Common myeloid progenitor, CD34-positive (primary cell): ENCODE measurements around the gene STIM1.

Experiments used
- CTCF ChIA-PET: fragments of 350-600 bp; sonication (Branson Sonifier 250); formaldehyde crosslinking; loops from one replicate; lab custom pipeline; 2021; ENCODE audit warnings: antibody characterized with exemption; lab: Charles Lee
- POLR2A ChIA-PET: fragments of 350-600 bp; sonication (Branson Sonifier 250); formaldehyde crosslinking; loops from one replicate; lab custom pipeline; 2021; ENCODE audit warnings: antibody characterized with exemption; lab: Charles Lee
- DNase-seq, 3 donors: peaks; one replicate each; pipeline versions ENCODE4 v3.0.0 to v3.0.0-alpha.2; 2013
- H3K27ac ChIP-seq, 2 experiments: 1 replicate in 1 of 2; 2 replicates in 1 of 2; pipeline ENCODE4 v1.7.0; 2013; ENCODE audit warnings: inconsistent platforms in 2 of 2, low read length in 2 of 2, mild to moderate bottlenecking in 2 of 2, low read depth in 1 of 2, moderate library complexity in 1 of 2; ENCODE audit not compliant: severe bottlenecking in 2 of 2, insufficient read depth in 1 of 2, poor library complexity in 1 of 2
- H3K27me3 ChIP-seq, 5 experiments: replicated peaks in 2 of 5; 1 replicate in 3 of 5; 2 replicates in 2 of 5; pipeline versions ENCODE4 v1.6.1 to v1.7.0; 2013; ENCODE audit warnings: low read length in 4 of 5, mild to moderate bottlenecking in 2 of 5, moderate library complexity in 2 of 5, inconsistent platforms in 1 of 5; ENCODE audit not compliant: insufficient read depth in 5 of 5, control insufficient read depth in 4 of 5
- H3K36me3 ChIP-seq, 4 experiments: 1 replicate in 2 of 4; 2 replicates in 2 of 4; pipeline versions ENCODE4 v1.6.1 to v1.7.0; 2013; ENCODE audit warnings: low read length in 3 of 4, control low read depth in 1 of 4, mild to moderate bottlenecking in 1 of 4; ENCODE audit not compliant: control insufficient read depth in 4 of 4, insufficient read depth in 4 of 4
- H3K4me1 ChIP-seq, 4 experiments: 1 replicate in 3 of 4; 2 replicates in 1 of 4; pipeline versions ENCODE4 v1.6.1 to v1.7.1; 2013; ENCODE audit warnings: low read length in 3 of 4, mild to moderate bottlenecking in 3 of 4, control low read depth in 1 of 4, inconsistent platforms in 1 of 4, moderate library complexity in 1 of 4; ENCODE audit not compliant: control insufficient read depth in 4 of 4, insufficient read depth in 4 of 4; ENCODE audit errors: control extremely low read depth in 1 of 4
- H3K4me3 ChIP-seq, 7 experiments: 1 replicate in 4 of 7; 2 replicates in 3 of 7; pipeline versions ENCODE4 v1.5.1 to v1.7.0; 2013; ENCODE audit warnings: mild to moderate bottlenecking in 7 of 7, low read length in 6 of 7, moderate library complexity in 6 of 7, inconsistent platforms in 2 of 7, low read depth in 2 of 7, control low read depth in 1 of 7; ENCODE audit not compliant: insufficient read depth in 4 of 7, control insufficient read depth in 1 of 7; ENCODE audit errors: extremely low read depth in 1 of 7
- H3K9me3 ChIP-seq, 5 experiments: 1 replicate in 4 of 5; 2 replicates in 1 of 5; pipeline versions ENCODE4 v1.6.1 to v1.7.1; 2013; ENCODE audit warnings: low read length in 4 of 5, mild to moderate bottlenecking in 2 of 5, inconsistent platforms in 1 of 5, low read depth in 1 of 5, moderate library complexity in 1 of 5; ENCODE audit not compliant: control insufficient read depth in 4 of 5, insufficient read depth in 2 of 5; ENCODE audit errors: control extremely low read depth in 1 of 5
- WGBS: methylation state at CpG from one replicate; pipeline ENCODE4 v1.1.5; 2013; ENCODE audit not compliant: insufficient coverage; 5-methylcytosine and 5-hydroxymethylcytosine counted together

Gene STIM1

GRCh38 chr11:3969200-3969599 lies 113.7 kb downstream of the STIM1 start:
- ChIA-PET POLR2A (no interaction called here), CTCF (interaction anchor here (0.6 to 3.7 kb wide), 7 partner anchors 9 to 126 kb away, joined by 3 to 23 read pairs (median 6); partner anchors contain the start of gene STIM1)
- no peak for DNase-seq
- Histone ChIP-seq H3K36me3 (peaks cover 4 to 20% (median 10%) of the 10 kb centered on the region in 4 experiments), H3K27ac (no peak overlapping the region), H3K9me3 (no peaks in the 10 kb centered on the region), H3K27me3 (no peaks in the 10 kb centered on the region), H3K4me1 (peaks cover 2 to 19% (median 10%) of the 10 kb centered on the region in 4 experiments), H3K4me3 (peak overlapping the region in 1 of 7 experiments; percentile 26)
- WGBS, result 86% methylated on average over 1 of the region's 3 CpGs

GRCh38 chr11:3969613-3970012 lies 114.1 kb downstream of the STIM1 start:
- WGBS, result 0% methylated on average over 1 of the region's 1 CpG
- H3K4me3 ChIP-seq, result peak overlapping the region in 1 of 7 experiments; percentile 26
- ChIA-PET CTCF (interaction anchor here (1.1 to 1.9 kb wide), 4 partner anchors 21 to 121 kb away, joined by 3 to 7 read pairs (median 5); partner anchors contain the start of gene STIM1), POLR2A (no interaction called here)
- H3K27me3 ChIP-seq, result no peaks in the 10 kb centered on the region
- no peak overlapping the region for H3K27ac ChIP-seq
- H3K4me1 ChIP-seq, result peaks cover 2 to 19% (median 10%) of the 10 kb centered on the region in 4 experiments
- H3K9me3 ChIP-seq, result no peaks in the 10 kb centered on the region
- DNase-seq, result peak in 2 of 3 donors; percentile 57 to 67
- H3K36me3 ChIP-seq, result peaks cover 4 to 20% (median 10%) of the 10 kb centered on the region in 4 experiments

- 100% methylated on average over 1 of the region's 2 CpGs for WGBS
- H3K4me1 ChIP-seq, result peaks cover 2 to 19% (median 10%) of the 10 kb centered on the region in 4 experiments
- POLR2A ChIA-PET, result no interaction called here
Measured at GRCh38 chr11:3970108-3970507, 114.6 kb downstream of the STIM1 start.

GRCh38 chr11:3971756-3972404 lies 116.4 kb downstream of the STIM1 start:
- 100% methylated on average over 1 of the region's 2 CpGs for WGBS
- Histone ChIP-seq H3K4me3 (no peak overlapping the region), H3K27ac (no peak overlapping the region), H3K27me3 (no peaks in the 10 kb centered on the region), H3K36me3 (peaks cover 4 to 20% (median 10%) of the 10 kb centered on the region in 4 experiments), H3K4me1 (peaks cover 2 to 19% (median 10%) of the 10 kb centered on the region in 4 experiments), H3K9me3 (no peaks in the 10 kb centered on the region)
- ChIA-PET CTCF (interaction anchor here (1.0 to 2.9 kb wide), 3 partner anchors 12 to 147 kb away, joined by 3 to 30 read pairs (median 4); no protein-coding TSS in a partner anchor), POLR2A (no interaction called here)
- peak; percentile 34 to 70 (median 60) for DNase-seq

More at GRCh38 chr11:3970108-3970507, 114.6 kb downstream of the STIM1 start:
- DNase-seq, result no peak
- H3K36me3 ChIP-seq, result peaks cover 4 to 20% (median 10%) of the 10 kb centered on the region in 4 experiments
- CTCF ChIA-PET, result interaction anchor here (1.1 to 1.6 kb wide), 3 partner anchors 22 to 121 kb away, joined by 3 to 6 read pairs (median 4); partner anchors contain the start of gene STIM1
- no peak overlapping the region for H3K27ac ChIP-seq
- no peak overlapping the region for H3K4me3 ChIP-seq
- no peaks in the 10 kb centered on the region for H3K27me3 ChIP-seq
- H3K9me3 ChIP-seq, result no peaks in the 10 kb centered on the region

GRCh38 chr11:3972431-3972830 lies 117.0 kb downstream of the STIM1 start:
- Histone ChIP-seq H3K4me3 (no peak overlapping the region), H3K4me1 (peaks cover 2 to 19% (median 10%) of the 10 kb centered on the region in 4 experiments), H3K36me3 (peaks cover 4 to 18% (median 8%) of the 10 kb centered on the region in 4 experiments), H3K27me3 (no peaks in the 10 kb centered on the region), H3K27ac (no peak overlapping the region), H3K9me3 (no peaks in the 10 kb centered on the region)
- CTCF ChIA-PET, result interaction anchor here (1.0 to 2.9 kb wide), 4 partner anchors 13 to 147 kb away, joined by 3 to 30 read pairs (median 7); no protein-coding TSS in a partner anchor
- no peak for DNase-seq
- POLR2A ChIA-PET, result no interaction called here
- WGBS, result 100% methylated on average over 1 of the region's 1 CpG

GRCh38 chr11:3977078-3977477 lies 121.6 kb downstream of the STIM1 start:
- peaks cover 0 to under 1% (median 0%) of the 10 kb centered on the region in 4 experiments for H3K4me1 ChIP-seq
- no peak for DNase-seq
- ChIA-PET POLR2A (no interaction called here), CTCF (interaction anchor here (0.6 to 4.2 kb wide), 7 partner anchors 10 to 1300 kb away, joined by 3 to 23 read pairs (median 4); partner anchors contain the start of genes RHOG and STIM1)
- no peaks in the 10 kb centered on the region for H3K9me3 ChIP-seq
- H3K36me3 ChIP-seq, result peaks cover 0 to 8% (median 3%) of the 10 kb centered on the region in 4 experiments
- H3K27ac ChIP-seq, result no peak overlapping the region
- no peak overlapping the region for H3K4me3 ChIP-seq
- 100% methylated on average over 1 of the region's 1 CpG for WGBS
- H3K27me3 ChIP-seq, result no peaks in the 10 kb centered on the region
